ENCODE results near the gene HCRT.

HCRT gene

GRCh38 chr17:42138749-42139492, 46.3 kb downstream of the HCRT start:
- DNase-seq (ENCODE audit: low spot score): no peak

- DNase-seq (ENCODE audit: low spot score): no peak
Measured at GRCh38 chr17:42136654-42137051, 48.6 kb downstream of the HCRT start.

- peak; percentile 77 for DNase-seq (ENCODE audit: low spot score)
Measured at GRCh38 chr17:42135664-42136653, 49.3 kb downstream of the HCRT start.

- DNase-seq (ENCODE audit: low spot score): no peak
Measured at GRCh38 chr17:42135151-42135550, 50.1 kb downstream of the HCRT start.

Measured in hepatic stellate cell (primary cell).